Left lung (tissue), 10 donors: ENCODE measurements around the gene LAMA2. TPM values are rescaled to one million over a fixed set of nuclear protein-coding genes. Genes with fewer than 3 reads are reported as not detected.

Experiments
- ATAC-seq: fragments of 200-7000 bp; cut with Tn5 transposase; one replicate; pipeline ENCODE4 v1.9.1; 2020; ENCODE audit warnings: moderate library complexity
- DNase-seq, 4 donors: peaks; one replicate each; pipeline ENCODE4 v3.0.0-alpha.2; 2013 to 2020
- H3K27ac ChIP-seq, 2 donors: fragments of 200-600 bp; sonication (generic) in 1 of 2; one replicate each; pipeline versions ENCODE4 v1.5.0 to v1.8.0; 2020 to 2021
- H3K27me3 ChIP-seq, 2 donors: fragments of 200-600 bp; sonication (generic) in 1 of 2; one replicate each; pipeline versions ENCODE4 v1.5.0 to v1.8.0; 2020 to 2021
- H3K36me3 ChIP-seq, 2 donors: fragments of 200-600 bp; sonication (generic) in 1 of 2; one replicate each; pipeline versions ENCODE4 v1.5.0 to v1.8.0; 2020 to 2021
- H3K4me1 ChIP-seq, 2 donors: fragments of 200-600 bp; one replicate each; pipeline ENCODE4 v1.8.0; 2021
- H3K4me3 ChIP-seq, 2 donors: fragments of 200-600 bp; sonication (generic) in 1 of 2; one replicate each; pipeline versions ENCODE4 v1.5.0 to v1.8.0; 2020 to 2021; ENCODE audit warnings: mild to moderate bottlenecking in 1 of 2
- H3K9me3 ChIP-seq, 2 donors: fragments of 200-600 bp; sonication (generic) in 1 of 2; one replicate each; pipeline versions ENCODE4 v1.5.0 to v1.8.0; 2020 to 2021
- intact Hi-C, 2 donors: fragments of 100-400 bp; cut with DNase I; formaldehyde crosslinking; loops; one replicate each; pipeline versions ENCODE4 v1.11.2 to v1.14.2; 2022
- polyA plus RNA-seq, 6 donors: library from polyadenylated mRNA; unstranded; fragments of 120-200 nt; gene quantifications; one replicate each; pipeline ENCODE4 v1.2.1, GENCODE V29; 2013; ENCODE audit not compliant: insufficient read length in 6 of 6
- total RNA-seq, 2 donors: library from RNA; stranded (reverse); fragmentation: NEBNext Ultra II Directional; extraction: Animal tissue kit (Norgen Biotek cat#: 25700); gene quantifications; one replicate each; pipeline ENCODE4 v1.2.1, GENCODE V29; 2021
- TF ChIP-seq, protein P1 (sequence below), 2 donors: fragments of 200-600 bp; sonication (generic) in 1 of 2; IDR thresholded peaks; one replicate each; pipeline versions ENCODE4 v1.5.0 to v1.8.0; 2021; ENCODE audit warnings: antibody characterized with exemption in 2 of 2
- donor health status: DM: no; HTN: yes; CAD: no.
- donor health status: DM: no; HTN: no; CAD: no.

Gene LAMA2
- total and polyA plus RNA-seq, 8 donors: 32.7 to 91.7 (median 64.7) TPM

GRCh38 chr6:129257196-129257595, 374.3 kb downstream of the LAMA2 start:
- TF ChIP-seq, protein P1, sequence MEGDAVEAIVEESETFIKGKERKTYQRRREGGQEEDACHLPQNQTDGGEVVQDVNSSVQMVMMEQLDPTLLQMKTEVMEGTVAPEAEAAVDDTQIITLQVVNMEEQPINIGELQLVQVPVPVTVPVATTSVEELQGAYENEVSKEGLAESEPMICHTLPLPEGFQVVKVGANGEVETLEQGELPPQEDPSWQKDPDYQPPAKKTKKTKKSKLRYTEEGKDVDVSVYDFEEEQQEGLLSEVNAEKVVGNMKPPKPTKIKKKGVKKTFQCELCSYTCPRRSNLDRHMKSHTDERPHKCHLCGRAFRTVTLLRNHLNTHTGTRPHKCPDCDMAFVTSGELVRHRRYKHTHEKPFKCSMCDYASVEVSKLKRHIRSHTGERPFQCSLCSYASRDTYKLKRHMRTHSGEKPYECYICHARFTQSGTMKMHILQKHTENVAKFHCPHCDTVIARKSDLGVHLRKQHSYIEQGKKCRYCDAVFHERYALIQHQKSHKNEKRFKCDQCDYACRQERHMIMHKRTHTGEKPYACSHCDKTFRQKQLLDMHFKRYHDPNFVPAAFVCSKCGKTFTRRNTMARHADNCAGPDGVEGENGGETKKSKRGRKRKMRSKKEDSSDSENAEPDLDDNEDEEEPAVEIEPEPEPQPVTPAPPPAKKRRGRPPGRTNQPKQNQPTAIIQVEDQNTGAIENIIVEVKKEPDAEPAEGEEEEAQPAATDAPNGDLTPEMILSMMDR (IDR thresholded peaks at IDR 0.05): no peak
- peak in 1 of 4 donors; percentile 17 for DNase-seq
- ATAC-seq: no peak
- no peak overlapping the region for H3K4me3 ChIP-seq
- intact Hi-C loops: no loop called here
- H3K36me3 ChIP-seq: no peaks in the 10 kb centered on the region
- H3K27ac ChIP-seq: no peak overlapping the region
- H3K4me1 ChIP-seq: no peaks in the 10 kb centered on the region
- no peaks in the 10 kb centered on the region for H3K27me3 ChIP-seq
- H3K9me3 ChIP-seq: no peaks in the 10 kb centered on the region

GRCh38 chr6:129262661-129263060, 379.7 kb downstream of the LAMA2 start:
- ATAC-seq: no peak
- intact Hi-C loops: no loop called here

DNA sequence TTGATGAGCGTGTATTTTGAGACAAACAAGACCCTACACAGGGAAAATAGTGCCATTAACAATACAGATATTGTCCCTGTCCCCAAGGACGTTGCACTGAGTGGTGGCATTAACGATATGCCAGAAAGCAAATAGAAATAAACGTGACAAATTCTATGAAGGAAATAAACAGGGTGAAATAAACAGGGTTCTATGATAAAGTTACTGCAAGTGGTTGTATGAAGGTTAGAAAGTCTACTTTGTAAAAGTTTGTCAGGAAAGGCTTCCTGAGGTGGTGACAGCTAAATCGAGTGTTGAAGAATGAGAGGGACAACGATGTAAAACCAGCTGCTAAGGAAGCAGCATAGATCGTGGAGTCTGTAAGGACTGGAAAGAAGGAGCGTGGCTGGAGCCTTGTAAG, 380.2 kb downstream of the LAMA2 start:
- Histone ChIP-seq H3K4me3 (no peak overlapping the region), H3K36me3 (no peaks in the 10 kb centered on the region), H3K27ac (no peak overlapping the region), H3K9me3 (no peaks in the 10 kb centered on the region), H3K27me3 (no peaks in the 10 kb centered on the region), H3K4me1 (no peaks in the 10 kb centered on the region)
- no peak for ATAC-seq
- intact Hi-C loops: no loop called here
- TF ChIP-seq, protein P1 (IDR thresholded peaks at IDR 0.05): no peak
- peak in 1 of 4 donors; percentile 14 for DNase-seq

More at GRCh38 chr6:129262661-129263060, 379.7 kb downstream of the LAMA2 start:
- DNase-seq: peak in 2 of 4 donors; percentile 54 to 56
- Histone ChIP-seq H3K27ac (no peak overlapping the region), H3K36me3 (no peaks in the 10 kb centered on the region), H3K4me3 (no peak overlapping the region), H3K4me1 (no peaks in the 10 kb centered on the region), H3K9me3 (no peaks in the 10 kb centered on the region), H3K27me3 (no peaks in the 10 kb centered on the region)
- TF ChIP-seq, protein P1 (IDR thresholded peaks at IDR 0.05): no peak

- Histone ChIP-seq H3K36me3 (no peaks in the 10 kb centered on the region), H3K9me3 (no peaks in the 10 kb centered on the region), H3K4me3 (no peak overlapping the region), H3K27me3 (no peaks in the 10 kb centered on the region), H3K4me1 (no peaks in the 10 kb centered on the region), H3K27ac (no peak overlapping the region)
- intact Hi-C loops: no loop called here
- no peak for ATAC-seq
- TF ChIP-seq, protein P1 (IDR thresholded peaks at IDR 0.05): no peak
- DNase-seq: no peak
Measured at GRCh38 chr6:129264480-129265045, 381.6 kb downstream of the LAMA2 start.

DNA sequence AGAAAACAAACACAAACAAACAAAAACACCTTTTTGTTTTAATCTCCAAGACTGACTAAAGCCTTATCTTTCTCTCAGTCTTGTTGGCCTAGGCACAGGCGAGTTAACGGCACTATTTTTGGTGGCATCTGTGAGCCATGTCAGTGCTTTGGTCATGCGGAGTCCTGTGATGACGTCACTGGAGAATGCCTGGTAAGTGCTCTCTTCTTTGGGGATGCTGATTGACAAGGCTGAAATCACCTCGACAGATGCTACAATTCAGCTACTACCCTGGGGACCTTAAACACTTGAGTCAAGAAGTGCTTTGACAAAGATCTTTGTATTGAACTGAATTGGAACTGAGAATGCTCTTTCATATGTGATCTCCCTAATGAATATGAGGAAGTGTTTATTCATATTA, 384.1 kb downstream of the LAMA2 start:
- H3K4me3 ChIP-seq: no peak overlapping the region
- no peaks in the 10 kb centered on the region for H3K36me3 ChIP-seq
- no peaks in the 10 kb centered on the region for H3K9me3 ChIP-seq
- DNase-seq (no peak), ATAC-seq (no peak)
- H3K27me3 ChIP-seq: no peaks in the 10 kb centered on the region
- TF ChIP-seq, protein P1 (IDR thresholded peaks at IDR 0.05): no peak
- no peaks in the 10 kb centered on the region for H3K4me1 ChIP-seq
- H3K27ac ChIP-seq: no peak overlapping the region
- intact Hi-C loops: no loop called here
